Kidney glomerular epithelial cell (primary cell): ENCODE results near the gene KCNK1.

Source experiments
- DNase-seq: peaks from one replicate; lab custom pipeline; 2025; lab: John Stamatoyannopoulos, UW

KCNK1 gene

DNA sequence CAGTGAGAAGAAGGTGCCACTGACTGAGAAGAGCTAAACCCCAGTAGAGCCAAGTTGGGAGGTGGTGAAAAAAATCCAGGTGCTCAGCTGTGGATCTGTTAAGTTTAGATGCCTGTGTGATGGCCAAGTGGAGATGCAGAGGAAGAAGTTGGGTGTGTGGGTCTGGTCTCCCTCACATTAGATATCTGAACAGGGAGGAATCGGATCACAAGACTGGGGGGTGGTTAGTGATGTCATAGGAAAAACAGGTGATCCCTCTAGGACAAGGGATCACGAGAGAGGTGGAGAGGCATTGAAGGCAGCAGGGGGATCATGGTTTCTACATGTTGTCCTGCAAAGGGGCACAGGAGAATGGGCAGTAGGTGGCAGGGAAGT, 22.6 kb downstream of the KCNK1 start:
- no peak for DNase-seq

DNA sequence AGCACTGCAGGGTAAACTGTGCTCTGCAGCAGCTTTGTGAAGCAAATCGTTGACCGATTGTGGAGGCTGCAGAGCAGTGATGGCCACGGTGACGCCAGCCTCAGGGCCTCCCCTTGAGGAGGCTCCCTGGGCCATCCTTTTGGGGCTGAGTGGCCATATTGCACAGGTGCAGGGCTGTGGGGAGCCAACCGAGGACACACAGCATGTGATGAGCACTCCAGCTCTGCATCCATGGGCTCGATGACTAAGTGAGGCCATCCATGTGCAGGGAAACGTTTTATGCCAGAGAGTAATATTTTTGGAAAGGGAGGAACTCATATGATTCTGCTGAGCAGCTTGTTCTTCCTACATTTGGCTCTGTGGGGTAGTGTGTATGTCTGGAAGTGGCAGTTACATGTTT, 24.6 kb downstream of the KCNK1 start:
- no peak for DNase-seq

DNA sequence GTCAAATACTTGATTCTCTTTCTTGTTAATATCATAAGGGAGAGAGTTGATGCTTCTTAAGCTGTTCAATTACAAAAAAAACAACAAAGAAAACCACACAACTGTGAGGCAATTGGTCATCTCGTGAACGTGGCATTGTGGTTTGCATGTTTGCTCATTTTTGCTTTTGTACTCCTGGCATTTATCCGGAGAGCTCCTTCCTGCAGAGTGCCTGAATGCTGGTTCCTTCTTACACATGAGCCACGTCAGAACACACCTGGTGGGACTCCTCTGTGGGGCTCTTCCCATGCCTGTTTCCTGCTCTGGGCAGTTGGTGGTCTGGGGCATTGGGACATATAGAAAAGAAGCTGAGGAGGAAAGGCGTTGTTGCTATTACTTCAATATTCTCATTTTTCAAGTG, 25.7 kb downstream of the KCNK1 start:
- no peak for DNase-seq

DNA sequence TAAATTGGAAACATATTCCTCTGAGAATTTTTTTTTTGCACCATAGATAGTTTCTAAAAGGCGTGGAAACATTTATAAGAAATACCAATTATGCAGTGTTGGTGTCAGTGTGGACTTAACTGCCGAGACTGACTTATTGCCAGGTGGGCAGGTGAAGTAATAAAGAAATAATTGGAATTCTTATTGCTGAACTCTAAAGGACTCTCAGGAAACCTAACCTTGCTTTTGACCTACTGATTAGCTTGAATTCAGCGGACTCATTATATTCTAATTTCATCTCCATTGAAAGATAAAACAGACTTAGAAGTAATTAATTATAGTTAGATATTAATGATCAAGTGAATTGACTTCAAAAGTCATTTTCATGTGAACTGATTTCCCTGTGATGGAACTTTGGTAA, 26.3 kb downstream of the KCNK1 start:
- DNase-seq, result no peak

DNA sequence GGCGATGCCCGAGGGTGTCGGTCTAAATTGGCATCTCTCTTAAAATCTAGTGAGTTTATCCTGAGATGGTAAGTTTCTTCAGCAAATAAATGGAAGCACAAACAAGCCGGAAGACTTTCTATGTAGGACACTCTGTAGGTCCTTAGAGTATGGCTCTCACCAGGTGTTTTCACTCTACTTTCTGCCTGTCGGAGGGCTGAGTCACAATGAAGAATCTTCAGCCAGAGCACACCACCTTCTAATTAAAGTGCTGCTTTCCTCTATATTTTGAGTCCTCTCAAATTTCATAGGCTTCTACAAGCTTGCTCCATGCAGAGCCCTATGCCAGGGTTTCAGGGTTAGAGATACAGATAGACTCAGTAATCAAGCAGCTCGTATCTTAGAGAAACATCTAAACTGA, 27.1 kb downstream of the KCNK1 start:
- DNase-seq, result no peak

DNA sequence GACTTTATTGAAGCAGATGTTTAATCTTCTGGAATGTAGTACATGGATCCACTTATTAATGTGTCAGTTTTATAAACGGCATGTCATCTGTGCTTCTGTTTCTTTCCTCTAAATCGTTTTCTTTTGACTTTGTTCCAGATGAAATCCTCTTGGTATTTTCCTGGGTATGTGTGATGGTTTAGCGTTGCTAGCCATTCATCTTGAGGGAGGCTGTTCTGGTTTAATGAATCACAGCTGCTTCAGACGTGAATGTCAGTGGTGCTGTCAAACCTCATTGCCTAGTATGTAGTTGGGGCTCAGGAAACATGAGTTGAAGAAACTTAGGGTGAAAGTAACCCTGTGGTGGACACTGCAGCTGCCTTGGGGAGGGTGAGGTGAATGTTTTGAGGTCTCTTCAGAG, 33.2 kb downstream of the KCNK1 start:
- DNase-seq, result peak; percentile 51

DNA sequence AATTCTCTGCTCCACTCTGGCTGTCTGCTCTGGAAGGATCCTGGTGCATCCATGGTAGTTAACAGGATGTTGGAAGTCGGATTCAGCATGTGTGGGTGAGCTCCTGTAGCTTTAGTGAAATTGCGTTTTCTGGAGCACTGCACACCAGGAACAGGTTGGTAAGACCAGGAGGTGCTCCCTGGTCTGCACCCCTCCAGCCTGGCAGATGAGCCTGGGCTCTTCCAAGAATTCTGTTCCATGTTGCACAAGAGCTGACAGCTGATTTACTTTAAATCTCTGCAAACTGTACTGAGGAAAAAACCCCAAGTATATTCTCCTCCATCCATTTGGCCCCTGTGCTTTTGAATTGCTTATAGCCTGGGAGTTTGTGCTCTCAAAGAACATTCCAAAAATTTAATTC, 33.7 kb downstream of the KCNK1 start:
- DNase-seq, result no peak

DNA sequence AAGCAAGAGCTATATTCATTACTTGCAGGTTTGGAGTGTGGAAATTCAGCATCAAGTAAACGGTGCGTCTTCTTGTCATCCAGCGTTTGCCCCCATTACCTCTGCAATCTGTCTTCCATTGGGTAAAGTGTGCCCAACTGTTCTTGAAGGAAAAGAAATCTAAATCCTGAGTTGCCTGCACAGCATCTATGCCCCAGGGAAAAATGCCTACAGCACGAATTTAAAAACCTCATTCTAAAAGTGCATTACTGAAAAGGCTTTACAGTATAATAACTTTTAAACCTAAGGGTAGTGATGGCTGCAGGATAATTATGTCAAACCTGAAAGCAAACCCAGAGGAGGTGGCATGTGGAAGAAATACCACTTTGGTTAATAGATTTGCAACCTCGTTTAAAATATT, 37.2 kb downstream of the KCNK1 start:
- DNase-seq, result no peak

DNA sequence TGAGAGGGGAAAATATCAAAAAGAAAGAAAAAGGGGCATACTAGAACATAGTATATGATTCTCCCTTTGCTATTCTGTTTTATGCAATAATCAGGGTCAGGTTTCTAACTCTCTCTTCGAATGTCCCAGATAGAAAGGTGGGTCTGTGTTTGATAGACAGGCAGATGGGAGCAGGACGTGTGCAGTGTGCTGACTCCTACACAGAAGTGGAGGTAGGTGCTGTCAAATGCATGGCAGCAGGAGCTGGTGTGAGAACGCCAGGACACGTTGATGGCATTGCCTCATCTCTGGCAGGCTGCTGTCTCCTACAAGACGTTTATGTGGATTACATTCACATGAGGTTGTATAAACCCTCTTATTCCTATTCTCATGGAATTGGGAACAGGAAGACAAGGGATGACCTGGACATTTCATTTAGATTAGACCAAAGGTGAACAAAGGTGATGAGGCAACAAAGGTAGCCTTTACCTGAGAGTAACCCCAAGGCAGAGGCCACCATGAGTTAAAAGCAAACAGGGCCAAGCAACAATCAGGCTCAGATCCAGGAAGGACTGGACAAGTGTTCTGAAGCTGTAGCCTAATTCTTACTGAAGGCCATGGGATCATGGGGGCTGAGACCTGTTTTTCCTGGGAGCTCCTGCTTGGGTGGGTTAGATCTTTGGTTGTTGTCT, 37.8 kb downstream of the KCNK1 start:
- DNase-seq, result no peak

DNA sequence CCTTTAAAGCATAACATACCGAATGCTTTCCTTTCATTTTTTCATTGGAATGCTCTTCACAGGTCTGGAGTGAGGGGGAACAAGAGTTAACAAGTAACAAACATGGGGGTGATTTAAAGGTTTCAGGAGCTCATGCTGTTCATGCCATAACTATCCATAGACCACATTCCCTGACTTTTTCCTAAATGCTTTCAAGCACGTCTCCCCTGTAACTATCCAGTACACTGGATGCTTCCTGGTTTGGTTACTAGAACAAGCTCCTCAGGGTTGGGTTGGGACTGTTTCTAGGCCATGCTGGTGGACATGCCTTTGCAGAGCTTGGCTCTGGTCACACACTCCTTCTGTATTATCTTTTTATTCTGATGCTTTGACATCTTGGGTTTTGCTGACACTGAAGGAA, 38.6 kb downstream of the KCNK1 start:
- DNase-seq, result no peak

DNA sequence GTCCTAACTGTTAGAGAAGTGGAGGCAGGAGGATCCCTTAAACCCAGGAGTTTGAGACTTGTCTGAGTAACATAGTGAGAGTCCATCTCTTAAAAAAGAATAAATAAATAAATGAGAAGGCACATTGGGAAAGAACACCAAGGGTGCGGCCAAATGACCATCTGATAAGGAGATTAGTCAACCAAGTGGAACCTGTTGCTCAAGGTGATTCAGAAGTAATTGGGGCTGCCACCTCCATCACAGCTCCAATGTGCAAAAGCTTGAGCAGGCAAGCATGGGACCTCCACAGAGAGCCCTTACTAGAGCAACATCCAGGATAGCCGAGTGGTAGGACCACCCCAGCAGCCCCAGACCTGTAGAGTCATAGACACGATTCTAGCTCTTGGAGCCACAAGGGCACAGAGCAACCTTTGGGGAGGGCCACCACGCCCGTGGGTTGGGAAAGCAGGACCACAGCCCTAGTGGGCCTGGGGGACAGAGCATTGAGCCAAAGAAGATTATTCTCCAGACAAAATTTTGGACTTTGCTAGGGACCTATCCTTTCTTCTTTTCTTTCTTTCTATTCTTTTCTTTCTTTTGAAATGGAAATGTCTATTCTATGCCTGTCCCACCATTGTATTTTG, 40.9 kb downstream of the KCNK1 start:
- no peak for DNase-seq

DNA sequence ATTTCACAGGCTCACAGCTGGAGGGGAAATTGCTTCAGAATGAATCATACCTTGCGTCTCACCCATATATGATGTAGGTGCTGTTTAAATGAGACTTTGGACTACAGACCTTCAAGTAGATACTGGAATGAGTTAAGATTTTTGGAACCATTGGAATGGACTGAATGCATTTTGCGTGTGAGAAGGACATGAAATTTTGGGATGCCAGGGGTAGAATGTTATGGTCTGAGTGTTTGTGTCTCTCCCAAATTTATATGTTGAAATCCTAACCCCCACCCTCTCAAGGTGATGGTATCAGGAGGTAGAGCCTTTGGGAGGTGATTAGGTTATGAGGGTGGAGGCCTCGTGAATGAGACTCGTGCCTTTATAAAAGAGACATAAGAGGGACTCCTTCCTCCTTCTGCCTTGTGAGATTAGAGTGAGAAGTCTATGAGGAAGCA, 41.4 kb downstream of the KCNK1 start:
- DNase-seq, result no peak

DNA sequence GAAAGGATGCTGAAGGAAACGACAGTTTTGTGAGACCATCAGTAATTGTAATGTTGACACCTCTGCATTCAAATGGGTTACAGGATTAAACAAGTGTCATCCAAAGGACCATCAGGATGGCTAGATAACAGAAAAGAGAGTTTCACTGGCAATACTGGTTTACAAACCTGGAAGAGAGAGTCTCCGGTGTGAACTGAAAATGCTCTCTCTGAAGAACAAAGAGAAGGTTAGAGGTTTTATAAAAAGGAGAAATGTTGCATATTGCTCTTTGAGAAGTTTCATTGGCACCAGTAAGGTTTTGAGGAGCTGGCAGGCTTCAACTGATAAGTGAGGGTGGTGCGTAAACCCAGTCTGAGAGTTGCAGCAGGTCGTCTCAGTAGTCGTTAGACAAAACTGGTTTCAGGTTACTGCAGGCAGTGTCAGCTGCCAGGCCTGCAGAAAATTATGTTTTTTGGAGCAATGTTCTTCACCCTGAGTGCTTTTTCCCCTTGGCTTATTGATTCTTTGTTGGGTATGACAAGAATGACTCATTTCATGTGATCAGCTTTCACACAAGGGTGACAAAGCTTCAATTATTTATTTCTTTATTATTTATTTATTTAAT, 42.2 kb downstream of the KCNK1 start:
- DNase-seq, result no peak

DNA sequence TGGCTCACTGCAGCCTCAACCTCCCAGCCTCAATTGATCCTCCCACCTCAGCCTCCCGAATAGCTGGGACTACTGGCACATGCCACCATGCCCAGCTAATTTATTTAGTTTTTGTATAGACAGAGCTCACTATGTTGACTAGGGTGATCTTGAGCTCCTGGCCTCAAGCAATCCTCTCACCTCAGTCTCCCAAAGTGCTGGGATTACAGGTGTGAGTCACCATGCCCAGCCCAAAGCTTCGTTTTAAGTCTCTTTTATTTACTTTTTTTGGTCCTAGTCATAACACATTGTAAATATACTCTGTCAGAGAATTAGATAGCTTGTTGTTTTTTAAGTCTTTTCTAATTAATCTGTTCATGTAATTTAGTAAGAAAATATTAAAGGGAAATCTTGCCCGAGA, 42.8 kb downstream of the KCNK1 start:
- DNase-seq, result no peak

DNA sequence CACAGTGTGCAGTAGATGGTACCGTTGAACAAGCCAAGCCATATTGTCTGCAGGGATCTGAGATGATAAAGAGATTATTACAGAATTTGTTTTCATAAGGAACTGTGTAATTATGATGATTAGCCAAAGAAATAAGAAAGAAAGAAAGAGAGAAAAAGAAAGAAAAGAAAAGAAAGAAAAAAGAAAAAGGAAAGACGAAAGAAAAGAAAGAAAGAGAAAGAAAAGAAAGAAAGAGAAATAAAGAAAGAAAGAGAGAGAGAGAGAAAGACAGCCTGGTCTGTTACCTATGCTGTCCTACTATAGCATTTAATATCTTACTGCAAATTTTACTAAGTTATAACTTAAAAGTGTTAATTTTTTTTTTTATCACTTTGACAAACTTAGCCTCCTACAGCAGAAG, 43.6 kb downstream of the KCNK1 start:
- DNase-seq, result no peak

DNA sequence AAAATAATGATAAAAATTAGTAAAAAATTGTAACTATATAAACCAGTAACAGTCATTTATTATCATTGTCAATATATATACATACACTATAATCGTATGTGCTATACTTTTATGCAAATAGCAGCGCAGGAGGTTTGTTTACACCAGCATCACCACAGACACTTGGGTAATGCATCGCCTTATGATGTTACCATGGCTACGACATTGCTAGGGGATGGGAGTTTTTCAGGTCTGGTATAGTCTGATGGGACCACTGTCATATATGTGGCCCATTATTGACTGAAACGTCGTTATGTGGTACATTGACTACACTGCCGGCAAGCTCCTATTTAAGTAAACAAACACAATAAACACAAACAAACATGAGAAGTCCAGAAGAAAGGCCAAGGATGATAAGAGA, 45.6 kb downstream of the KCNK1 start:
- no peak for DNase-seq

DNA sequence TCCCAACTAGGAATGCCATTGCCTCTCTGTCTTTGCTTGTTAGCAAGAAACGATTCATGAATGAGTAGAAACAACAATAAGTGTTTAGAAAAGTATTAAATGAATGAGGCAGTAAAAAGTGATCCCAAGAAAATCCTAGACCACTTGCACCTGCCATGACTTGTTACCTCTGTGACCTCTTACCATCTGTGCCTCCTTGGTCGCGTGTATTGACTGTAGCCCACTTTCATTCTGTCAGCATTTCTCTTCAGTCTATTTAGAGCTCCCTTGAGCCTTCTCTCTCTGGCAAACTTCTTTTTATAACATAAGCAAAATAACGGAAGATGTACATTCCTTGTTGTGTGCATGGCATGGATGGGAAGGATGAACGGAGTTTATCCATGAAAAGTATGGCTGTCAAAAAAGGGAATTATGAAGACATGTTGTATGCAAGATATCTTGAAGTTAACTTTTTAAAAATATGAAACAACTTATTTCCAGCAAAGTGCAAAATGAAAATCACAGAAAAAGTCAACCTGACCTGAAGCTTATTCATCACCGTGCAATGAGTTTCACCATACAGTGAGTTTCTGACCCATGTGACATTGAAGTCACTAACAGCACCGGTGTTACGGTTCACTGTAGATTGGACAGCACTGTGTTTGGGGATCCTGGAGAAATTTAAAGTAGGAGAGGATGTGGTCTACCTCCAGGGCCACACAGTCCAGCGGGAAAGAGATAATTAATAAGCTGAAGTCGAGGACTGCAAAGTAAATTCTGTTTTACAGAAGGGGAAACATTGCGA, 47.7 kb downstream of the KCNK1 start:
- DNase-seq, result no peak

DNA sequence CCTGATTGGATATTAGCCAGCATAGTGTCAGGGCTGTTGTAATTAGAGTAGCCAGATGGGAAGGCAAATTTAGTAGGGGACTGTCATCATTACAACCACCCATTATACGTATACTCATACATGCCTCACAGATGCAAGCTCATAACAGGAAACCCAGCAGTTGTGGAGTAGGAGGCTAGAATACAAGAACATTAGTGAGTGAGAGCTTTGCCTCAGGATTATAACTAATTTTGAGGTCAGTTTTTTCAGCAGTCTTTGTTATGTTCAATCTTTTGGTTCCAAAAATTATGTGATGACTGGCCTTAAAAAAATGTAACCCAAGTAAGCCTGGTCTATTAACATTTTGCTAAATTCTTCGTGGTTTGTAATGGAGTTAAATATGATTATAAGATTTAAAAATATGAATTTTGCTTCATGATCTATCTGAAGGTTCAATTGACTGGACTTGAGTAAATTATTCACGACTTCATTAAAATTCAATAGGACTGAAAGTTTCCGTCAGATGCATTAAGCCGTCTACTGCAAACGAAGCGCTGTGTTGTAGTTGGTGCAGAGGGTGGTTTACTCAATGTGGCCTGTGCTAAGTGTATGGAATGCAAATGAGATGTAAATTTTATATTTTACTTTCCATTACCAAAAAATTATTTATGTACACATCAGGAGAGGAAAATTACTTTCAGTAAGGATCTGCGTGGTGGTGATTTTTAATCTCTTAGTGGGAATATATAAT, 48.8 kb downstream of the KCNK1 start:
- DNase-seq, result no peak

DNA sequence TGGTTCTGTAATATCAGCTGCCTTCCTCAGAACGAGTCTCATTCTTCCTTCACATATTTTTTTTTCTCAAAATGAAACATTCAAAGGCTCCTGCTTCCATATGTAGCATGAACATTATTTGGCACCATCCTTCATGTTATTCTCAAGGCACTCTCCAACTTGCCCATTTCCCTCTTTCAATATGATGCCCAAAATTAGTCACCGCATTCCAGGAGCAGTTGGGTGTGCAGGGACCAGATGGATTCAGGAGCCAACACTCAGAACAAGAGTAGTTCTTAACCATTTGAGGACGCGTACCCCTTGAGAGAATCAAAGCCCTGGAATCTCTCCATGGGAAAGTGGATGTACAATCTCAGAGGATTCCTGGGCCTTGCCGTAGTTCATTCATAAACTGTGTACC, 50.3 kb downstream of the KCNK1 start:
- no peak for DNase-seq

DNA sequence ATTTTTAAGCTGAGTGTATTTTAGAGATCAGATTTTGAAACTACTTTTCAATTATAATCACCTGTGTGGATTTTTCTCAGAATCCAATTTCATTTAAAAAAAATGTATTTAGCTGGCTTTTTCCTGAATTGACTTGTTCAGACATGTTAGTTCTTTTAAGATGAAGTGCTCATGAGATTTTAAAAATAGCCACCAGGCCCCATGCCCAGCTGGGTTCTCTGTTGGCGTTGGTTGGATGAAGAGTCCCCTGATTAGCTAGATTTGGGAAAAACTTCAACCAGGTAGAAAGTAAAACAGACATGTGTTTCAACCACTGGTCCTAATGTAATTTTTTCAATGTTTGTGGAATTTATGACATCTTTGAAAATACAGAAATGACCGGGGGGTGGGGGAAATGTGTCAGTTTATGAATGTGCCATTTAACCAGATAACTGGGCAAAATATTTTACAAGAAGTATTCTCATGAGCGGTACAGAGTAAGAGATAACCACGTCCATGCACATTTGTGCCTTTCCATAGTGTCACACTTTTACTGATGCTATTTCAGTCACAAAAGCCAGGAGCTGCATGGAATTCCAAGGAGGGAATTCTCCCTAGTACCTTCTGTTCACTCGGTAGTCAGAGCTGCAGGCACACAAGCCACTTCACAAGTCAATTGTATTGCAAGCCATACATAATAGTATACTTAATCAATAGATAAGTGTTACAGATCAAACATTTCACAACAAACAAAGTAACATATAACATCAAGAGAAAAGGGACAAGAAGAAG, 51.1 kb downstream of the KCNK1 start:
- DNase-seq, result no peak

DNA sequence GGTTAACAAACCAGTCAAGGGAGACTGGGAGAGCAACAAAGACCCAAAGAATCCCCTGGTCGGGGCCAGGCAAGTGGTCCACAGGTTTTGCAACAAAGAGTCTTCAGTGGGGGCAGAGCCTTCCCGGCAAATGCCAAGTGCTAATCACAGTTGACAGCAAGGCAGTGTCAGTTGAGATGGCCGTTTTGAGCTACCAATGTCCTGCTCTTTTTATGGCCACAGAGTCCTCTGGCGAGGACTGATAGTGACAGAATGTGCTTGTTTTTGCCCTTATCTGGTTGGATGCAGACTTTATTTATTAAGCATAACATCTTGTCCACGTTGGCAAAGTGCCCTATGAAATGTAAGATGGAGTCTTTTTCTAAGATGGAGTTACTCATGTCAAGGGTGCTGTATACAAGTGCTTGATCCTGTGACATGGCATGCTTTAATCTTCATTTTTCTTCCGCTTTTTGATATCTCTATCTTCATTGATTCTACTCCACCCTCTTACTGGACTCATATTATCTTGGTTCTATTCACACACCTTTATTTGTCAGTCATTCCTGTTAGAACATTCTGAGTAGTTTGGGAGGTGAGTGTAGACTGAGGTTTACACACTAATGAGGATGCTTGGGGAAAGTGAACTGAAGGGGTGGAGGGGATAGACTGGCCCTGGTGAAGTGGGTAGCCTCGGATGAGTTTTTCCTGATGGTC, 51.8 kb downstream of the KCNK1 start:
- no peak for DNase-seq
